ENCODE results near the gene SPNS3. TPM values are rescaled to one million over a fixed set of nuclear protein-coding genes. Genes with fewer than 3 reads are reported as not detected.

The SPNS3 gene
- total and polyA plus RNA-seq, 2 donors (not counting 1 experiment from before 2014, with no cell fraction given) = 0.44 to 0.52 TPM

- Histone ChIP-seq H3K4me3 (ENCODE audit: control extremely low read depth in 1 of 5, extremely low read depth in 1 of 5, insufficient read depth in 1 of 5, low read depth in 2 of 5, low read length in 4 of 5) (no peak overlapping the region), H3K79me2 (ENCODE audit: control insufficient read depth, insufficient read depth, low read length) (no peaks in the 10 kb centered on the region), H3K27me3 (replicated peaks in 1 of 4; ENCODE audit: control extremely low read depth in 1 of 4, control insufficient read depth in 3 of 4, insufficient read depth in 4 of 4, low read length in 3 of 4) (no peaks in the 10 kb centered on the region), H2AFZ (ENCODE audit: insufficient read depth, low read depth, low read length, poor library complexity, severe bottlenecking) (no peak overlapping the region), H3K9ac (ENCODE audit: low read length) (no peak overlapping the region), H3K9me3 (ENCODE audit: control extremely low read depth in 1 of 3, control insufficient read depth in 2 of 3, insufficient read depth in 1 of 3, low read length in 2 of 3) (peaks cover 0 to 8% (median 3%) of the 10 kb centered on the region in 3 donors), H3K27ac (ENCODE audit: low read length in 2 of 2) (no peak overlapping the region), H3K4me1 (ENCODE audit: control insufficient read depth in 2 of 2, insufficient read depth in 2 of 2, low read length in 2 of 2) (no peaks in the 10 kb centered on the region), H4K20me1 (ENCODE audit: control insufficient read depth, insufficient read depth, low read length, poor library complexity, severe bottlenecking) (no peaks in the 10 kb centered on the region), H3K4me2 (replicated peaks; ENCODE audit: low read depth, low read length, poor library complexity, severe bottlenecking) (no peak overlapping the region), H3K36me3 (replicated peaks in 1 of 2; ENCODE audit: control extremely low read depth in 1 of 2, control insufficient read depth in 1 of 2, extremely low read depth in 1 of 2, insufficient read depth in 2 of 2, low read length in 1 of 2) (peaks cover 0 to 2% of the 10 kb centered on the region in 2 experiments)
- no peak for ATAC-seq (ENCODE audit: low read depth)
- Mint-ChIP-seq H3K27ac (no peak overlapping the region), H3K27me3 (no peaks in the 10 kb centered on the region), H3K4me3 (no peak overlapping the region), H3K9me3 (ENCODE audit: insufficient read depth) (peaks cover 5% of the 10 kb centered on the region), H3K4me1 (no peaks in the 10 kb centered on the region)
- DNase-seq = no peak
- ChIA-PET POLR2A (no interaction called here), CTCF (no interaction called here)
- intact Hi-C loops (cut with micrococcal nuclease) = no loop called here
- 74% methylated on average over 3 of the region's 5 CpGs for WGBS (ENCODE audit: insufficient coverage)
- no peak for TF ChIP-seq CTCF (IDR thresholded peaks at IDR 0.05)
- TF ChIP-seq EZH2 (IDR thresholded peaks at IDR 0.05; ENCODE audit: borderline replicate concordance, insufficient read depth, low read depth, low read length, poor library complexity, severe bottlenecking) = no peak
Measured at GRCh38 chr17:4460661-4461060, 26.9 kb downstream of the SPNS3 start.

- no peak overlapping the region for H3K27ac Mint-ChIP-seq
- TF ChIP-seq CTCF (IDR thresholded peaks at IDR 0.05) (no peak), EZH2 (IDR thresholded peaks at IDR 0.05; ENCODE audit: borderline replicate concordance, insufficient read depth, low read depth, low read length, poor library complexity, severe bottlenecking) (no peak)
- Histone ChIP-seq H2AFZ (ENCODE audit: insufficient read depth, low read depth, low read length, poor library complexity, severe bottlenecking) (no peak overlapping the region), H3K9ac (ENCODE audit: low read length) (no peak overlapping the region), H3K36me3 (replicated peaks in 1 of 2; ENCODE audit: control extremely low read depth in 1 of 2, control insufficient read depth in 1 of 2, extremely low read depth in 1 of 2, insufficient read depth in 2 of 2, low read length in 1 of 2) (peaks cover 0 to 2% of the 10 kb centered on the region in 2 experiments), H3K4me2 (replicated peaks; ENCODE audit: low read depth, low read length, poor library complexity, severe bottlenecking) (no peak overlapping the region), H3K27me3 (replicated peaks in 1 of 4; ENCODE audit: control extremely low read depth in 1 of 4, control insufficient read depth in 3 of 4, insufficient read depth in 4 of 4, low read length in 3 of 4) (no peaks in the 10 kb centered on the region), H3K4me3 (ENCODE audit: control extremely low read depth in 1 of 5, extremely low read depth in 1 of 5, insufficient read depth in 1 of 5, low read depth in 2 of 5, low read length in 4 of 5) (no peak overlapping the region), H3K27ac (ENCODE audit: low read length in 2 of 2) (no peak overlapping the region), H4K20me1 (ENCODE audit: control insufficient read depth, insufficient read depth, low read length, poor library complexity, severe bottlenecking) (no peaks in the 10 kb centered on the region), H3K4me1 (ENCODE audit: control insufficient read depth in 2 of 2, insufficient read depth in 2 of 2, low read length in 2 of 2) (no peaks in the 10 kb centered on the region), H3K79me2 (ENCODE audit: control insufficient read depth, insufficient read depth, low read length) (no peaks in the 10 kb centered on the region), H3K9me3 (ENCODE audit: control extremely low read depth in 1 of 3, control insufficient read depth in 2 of 3, insufficient read depth in 1 of 3, low read length in 2 of 3) (peaks cover 0 to 6% (median 3%) of the 10 kb centered on the region in 3 donors)
- ATAC-seq (ENCODE audit: low read depth) (no peak), DNase-seq (no peak)
- intact Hi-C loops (cut with micrococcal nuclease) = no loop called here
- CTCF ChIA-PET = no interaction called here
- no peaks in the 10 kb centered on the region for H3K27me3 Mint-ChIP-seq
- H3K4me1 Mint-ChIP-seq = no peaks in the 10 kb centered on the region
- peaks cover 5% of the 10 kb centered on the region for H3K9me3 Mint-ChIP-seq (ENCODE audit: insufficient read depth)
- 94% methylated on average over 9 of the region's 10 CpGs for WGBS (ENCODE audit: insufficient coverage)
- POLR2A ChIA-PET = no interaction called here
- H3K4me3 Mint-ChIP-seq = no peak overlapping the region
Measured at GRCh38 chr17:4463818-4464476, 30.2 kb downstream of the SPNS3 start.

Measured in B cell (primary cell).